Glomerular endothelial cell (primary cell): ENCODE data around the gene NCOA3. TPM values are rescaled to one million over a fixed set of nuclear protein-coding genes. Genes with fewer than 3 reads are reported as not detected.

Experiments used
- DNase-seq: peaks from one replicate; pipeline ENCODE4 v3.0.0-alpha.2; 2011; ENCODE audit warnings: low read depth, low spot score; ENCODE audit errors: extremely low read depth
- total RNA-seq: library from RNA; depleted of rRNA; stranded (reverse); fragments of >200 nt; gene quantifications from 2 replicates; pipeline ENCODE4 v1.2.3, GENCODE V29; 2015

Gene NCOA3
- total RNA-seq, 1 donor from 2014 or later, result 30.2 TPM

GRCh38 chr20:47675190-47676142, 173.8 kb downstream of the NCOA3 start:
- DNase-seq, result no peak

DNA sequence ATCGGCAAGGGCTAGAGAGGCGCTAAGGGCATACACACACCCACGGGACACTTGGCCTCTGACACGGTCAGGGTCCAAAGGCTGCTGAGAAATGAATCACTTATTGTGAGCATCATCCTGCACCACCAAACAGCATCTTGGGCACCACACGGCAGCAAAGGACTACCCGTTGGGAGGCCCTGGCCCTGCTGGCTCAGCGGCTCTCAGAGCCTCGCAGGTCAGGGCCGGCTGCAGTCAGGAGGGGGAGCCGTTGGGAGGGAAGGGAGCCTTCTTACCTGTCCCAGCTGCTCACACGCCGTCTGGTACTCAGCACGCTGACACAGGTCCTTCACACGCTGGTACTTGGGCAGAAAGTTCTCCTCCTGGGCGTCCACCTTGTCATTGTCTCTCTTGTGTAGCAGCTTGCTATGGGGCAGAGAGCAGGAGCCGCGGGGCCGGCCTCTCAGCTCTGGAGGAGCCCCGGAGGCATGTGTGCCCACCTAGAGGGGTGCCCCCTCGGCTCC, 174.6 kb downstream of the NCOA3 start:
- no peak for DNase-seq

DNA sequence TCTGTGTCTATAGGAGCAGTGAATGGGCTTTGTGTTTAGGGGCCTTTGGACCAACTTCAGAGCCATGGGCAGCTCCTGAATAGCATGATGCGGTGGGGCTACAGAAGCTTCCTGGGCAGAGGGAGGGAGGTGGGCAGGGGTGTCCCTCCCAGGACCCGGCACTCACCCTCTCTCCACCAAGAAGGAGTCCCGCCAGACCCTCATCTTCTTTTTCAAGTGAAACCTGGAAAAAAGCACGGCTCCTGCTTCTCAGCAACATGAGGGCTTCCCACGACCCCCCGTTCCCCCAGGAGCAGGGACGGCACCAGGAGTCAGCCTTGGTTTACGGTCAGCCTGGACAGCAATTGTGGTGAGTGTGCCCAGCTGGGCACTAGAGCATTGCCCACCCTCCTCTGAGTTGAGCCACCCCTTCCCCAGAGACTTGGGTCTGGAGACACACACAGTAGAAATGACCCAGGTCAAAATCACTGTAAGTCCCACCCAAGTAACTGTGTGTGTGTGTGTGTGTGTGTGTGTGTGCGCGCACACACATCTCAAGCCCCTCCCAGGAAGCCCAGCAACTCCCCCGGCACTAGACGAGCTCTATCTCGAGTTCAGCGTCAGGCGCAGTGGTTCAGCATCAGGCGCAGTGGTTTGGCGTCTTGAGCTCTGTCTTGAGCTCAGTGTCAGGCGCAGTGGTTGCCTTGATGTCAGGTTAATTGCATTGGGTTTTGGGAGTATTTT, 175.4 kb downstream of the NCOA3 start:
- DNase-seq, result no peak

DNA sequence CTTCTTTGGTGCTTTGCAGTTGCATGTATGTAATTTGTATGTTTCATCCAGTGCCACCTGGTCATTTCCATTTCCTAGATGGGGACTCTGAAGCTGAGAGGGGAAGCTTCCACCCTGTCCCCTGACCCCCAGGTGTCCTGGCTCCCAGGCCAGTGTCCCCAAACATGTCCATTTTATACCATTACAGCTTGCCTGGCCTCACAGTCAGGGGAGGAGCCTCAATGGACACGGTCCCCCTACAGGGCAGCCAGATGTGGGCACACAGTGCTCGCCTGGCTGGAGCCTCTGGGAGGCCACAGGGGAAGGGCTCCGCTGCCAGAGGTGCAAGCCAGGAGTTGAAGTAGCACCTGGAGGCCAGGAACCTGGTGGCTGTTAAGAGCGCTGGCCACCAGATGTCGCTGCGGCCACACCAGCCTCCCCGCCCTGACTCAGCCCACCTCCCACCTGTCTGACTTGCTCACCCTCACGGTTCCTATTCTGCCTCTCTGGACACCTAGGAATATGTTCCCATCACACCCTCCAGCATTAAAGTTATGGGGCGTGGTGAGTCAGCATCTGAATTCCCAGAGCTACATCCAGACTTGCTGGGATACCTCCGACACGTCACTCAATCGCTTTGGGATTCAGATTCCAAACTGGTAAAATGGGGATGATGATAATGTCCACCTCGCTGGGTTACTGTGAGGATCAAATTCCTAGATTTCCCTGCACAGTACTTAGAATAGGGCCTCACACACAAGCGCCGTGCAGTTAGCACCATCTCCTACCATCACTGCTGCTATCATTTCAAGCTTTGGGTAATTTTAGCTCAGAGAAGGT, 176.2 kb downstream of the NCOA3 start:
- no peak for DNase-seq

- DNase-seq, result no peak
Observed at GRCh38 chr20:47678536-47678935, 176.8 kb downstream of the NCOA3 start.

DNA sequence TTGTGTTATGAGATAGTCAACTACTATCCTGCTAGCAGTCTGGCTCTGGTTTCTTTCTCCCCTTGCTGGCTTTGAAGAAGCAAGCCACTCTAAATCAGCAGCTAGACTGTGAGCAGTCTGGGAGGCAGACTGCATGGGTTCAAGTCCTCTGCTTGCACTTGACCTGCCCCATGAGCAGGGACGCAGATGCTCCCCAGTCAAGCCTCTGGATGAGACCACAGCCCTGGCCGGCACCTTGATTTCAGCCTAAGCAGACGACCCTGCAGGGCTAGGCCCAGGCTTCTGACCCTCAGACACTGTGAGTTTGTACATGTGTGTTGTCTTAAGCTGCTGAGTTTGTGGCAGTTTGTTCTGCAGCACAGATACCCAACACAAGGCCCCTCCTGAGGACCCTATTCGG, 177.8 kb downstream of the NCOA3 start:
- no peak for DNase-seq

DNA sequence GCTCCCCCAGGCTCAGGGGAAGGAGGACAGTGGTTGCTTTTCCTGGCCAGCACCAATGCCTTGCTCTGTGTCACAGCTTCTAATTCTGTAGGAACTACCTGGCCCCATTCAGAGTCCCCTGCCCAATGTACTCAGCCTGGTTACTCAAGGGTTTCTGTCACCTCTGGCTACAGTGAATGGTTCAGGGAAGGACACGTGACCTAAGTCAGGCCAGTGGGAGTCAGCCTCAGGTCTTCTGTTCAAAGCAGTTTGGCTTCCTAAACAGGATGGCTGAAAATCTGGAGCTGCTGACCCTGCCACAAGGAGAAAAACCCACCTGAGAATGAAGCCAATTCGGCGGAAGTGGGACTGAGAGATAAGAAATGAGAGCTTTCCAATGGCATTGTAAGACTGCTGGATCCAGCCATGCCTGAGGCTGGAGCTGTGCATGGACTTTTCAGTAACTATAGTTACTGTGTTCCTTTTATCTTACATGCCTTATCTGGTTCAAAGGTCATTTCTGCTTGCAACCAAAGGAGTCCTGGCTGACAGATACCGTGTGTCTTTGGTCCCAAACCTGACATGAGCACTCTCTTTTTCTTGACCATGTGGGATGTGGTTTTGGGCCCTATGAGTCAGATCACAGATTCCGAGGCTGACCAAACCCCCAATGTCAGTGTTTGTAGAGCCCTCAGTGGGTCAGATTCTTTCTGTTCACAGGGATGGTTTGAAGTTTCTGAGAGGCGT, 179.3 kb downstream of the NCOA3 start:
- no peak for DNase-seq

DNA sequence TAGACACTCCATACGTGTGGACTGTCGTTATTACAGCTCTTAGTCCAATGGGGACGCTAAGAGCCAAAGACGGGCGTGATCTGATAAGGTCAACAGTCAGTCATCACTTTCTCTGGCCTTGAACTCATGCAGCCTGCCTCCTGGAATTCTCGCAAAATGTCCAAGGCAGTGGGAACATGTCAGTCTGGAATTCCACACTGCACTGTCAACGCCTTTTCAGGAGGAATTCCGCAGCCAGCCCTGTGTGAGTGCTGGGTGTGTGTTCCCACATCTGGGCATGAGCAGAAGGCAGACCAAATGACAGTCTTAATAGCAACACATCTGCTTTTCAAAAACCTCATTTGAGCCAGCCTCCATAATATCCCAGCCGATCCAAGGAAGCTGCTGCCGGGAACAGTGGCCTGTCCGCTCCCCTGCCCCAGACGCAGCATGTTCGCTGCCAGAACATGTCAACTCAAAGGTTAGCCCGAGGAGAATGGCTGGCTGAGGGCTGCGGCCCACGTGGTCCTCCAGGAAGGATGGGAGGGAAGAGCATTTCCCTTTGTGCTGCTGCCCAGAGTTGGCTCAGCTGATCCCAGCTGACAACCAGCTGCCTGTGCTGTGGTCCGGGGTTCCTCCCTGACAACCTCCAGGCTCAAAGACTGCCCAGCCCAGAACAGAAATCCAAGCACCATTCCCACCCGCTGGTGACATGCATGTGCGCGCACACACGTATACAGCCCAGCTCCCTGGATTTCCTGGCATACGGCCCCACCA, 180.5 kb downstream of the NCOA3 start:
- no peak for DNase-seq

- no peak for DNase-seq
Observed at GRCh38 chr20:47682916-47683315, 181.2 kb downstream of the NCOA3 start.

DNA sequence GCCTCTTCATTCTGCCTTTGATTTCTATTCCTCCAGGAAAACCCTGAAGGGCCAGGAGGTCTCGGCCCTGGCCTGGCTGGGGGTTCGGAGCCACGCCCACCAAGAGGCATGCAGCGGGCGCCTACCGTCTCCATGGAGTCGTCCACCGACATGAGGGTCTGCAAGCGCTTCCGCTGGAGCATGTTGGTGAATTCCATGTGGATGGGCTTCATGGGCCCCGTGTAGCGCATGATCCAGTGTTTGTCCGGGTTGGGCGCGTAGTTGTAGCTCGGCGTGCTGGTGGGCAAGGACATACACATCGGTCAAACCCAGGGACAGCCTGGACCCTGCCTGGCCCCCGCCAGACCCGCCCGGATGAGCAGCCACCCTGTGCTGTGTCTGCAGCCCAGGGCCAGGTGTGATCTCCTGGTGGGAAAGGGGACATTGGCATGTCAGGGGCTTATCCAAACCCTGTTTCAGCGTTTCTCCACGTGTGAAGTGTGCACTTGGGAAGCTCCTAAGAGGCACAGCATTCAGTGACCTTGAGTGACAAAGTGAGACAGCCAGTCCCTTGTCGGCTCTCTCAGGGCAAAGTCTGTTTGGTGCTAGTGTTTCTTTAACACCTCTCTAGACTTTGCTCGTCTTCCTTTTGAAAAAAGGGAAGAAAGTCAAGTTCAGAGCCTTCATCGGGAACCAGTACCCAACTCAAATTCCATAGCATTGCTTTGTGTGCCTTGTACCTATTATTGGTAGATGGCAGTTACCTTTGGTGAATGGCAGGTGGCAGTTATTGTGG, 182.8 kb downstream of the NCOA3 start:
- DNase-seq, result no peak

DNA sequence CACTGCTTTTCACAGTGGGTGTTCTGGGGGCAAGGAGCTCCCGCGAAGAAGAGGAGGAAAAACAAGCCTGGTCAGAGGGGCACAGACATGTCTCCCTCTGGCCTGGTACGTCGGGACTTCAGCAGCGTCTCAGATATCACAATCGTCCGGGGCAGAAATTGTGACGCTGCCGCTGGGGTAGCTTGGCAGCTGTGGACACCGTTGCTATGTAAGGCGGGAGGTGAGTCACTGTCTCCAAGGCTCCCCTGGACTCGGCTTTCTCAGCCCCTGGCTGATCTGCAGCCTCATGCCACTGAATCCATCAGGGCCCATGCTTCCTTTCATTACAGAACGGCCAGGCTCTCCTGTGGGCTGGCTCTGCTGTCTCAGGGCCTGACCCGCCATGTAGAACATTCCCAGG, 184.9 kb downstream of the NCOA3 start:
- no peak for DNase-seq

DNA sequence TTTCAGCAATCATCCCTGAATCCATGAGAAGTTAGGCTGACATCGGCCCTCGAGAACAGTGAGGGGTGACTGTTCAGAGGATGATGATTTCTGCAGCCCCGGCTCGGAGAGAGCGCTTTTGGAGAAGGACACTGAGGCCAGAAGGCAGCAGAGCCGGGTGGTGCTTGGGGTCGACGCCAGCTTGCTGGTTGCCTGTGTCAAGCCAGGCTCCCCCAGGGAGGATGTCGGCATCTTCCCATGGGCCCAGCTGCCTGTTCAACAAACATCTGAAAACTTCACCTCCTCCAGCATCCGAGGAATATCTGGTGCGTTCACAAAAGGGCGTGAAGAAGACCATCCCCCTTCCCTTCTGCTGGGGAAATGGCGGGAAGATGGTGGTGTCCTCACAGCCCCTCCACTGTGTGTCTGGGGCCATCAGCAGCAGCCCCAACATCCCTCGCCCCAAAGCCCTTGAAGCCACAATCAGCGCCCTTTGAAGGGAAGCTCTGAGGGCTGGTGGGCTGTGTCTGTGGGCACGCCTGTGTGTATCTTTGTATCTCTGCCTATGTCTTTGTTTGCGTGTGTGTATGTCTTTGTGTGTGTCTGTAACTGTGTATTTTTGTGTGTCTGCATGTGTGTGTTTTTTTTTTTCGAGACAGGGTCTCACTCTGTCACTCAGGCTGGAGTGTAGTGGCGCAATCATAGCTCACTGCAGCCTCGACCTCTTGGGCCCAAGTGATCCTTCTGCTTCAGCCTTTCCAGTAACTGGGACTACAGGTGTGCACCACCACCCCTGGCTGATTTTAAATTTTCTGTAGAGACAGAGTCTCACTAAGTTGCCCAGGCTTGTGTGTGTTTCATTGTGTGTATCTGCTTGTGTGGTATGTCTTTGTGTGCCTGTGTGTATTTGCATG, 185.7 kb downstream of the NCOA3 start:
- no peak for DNase-seq

DNA sequence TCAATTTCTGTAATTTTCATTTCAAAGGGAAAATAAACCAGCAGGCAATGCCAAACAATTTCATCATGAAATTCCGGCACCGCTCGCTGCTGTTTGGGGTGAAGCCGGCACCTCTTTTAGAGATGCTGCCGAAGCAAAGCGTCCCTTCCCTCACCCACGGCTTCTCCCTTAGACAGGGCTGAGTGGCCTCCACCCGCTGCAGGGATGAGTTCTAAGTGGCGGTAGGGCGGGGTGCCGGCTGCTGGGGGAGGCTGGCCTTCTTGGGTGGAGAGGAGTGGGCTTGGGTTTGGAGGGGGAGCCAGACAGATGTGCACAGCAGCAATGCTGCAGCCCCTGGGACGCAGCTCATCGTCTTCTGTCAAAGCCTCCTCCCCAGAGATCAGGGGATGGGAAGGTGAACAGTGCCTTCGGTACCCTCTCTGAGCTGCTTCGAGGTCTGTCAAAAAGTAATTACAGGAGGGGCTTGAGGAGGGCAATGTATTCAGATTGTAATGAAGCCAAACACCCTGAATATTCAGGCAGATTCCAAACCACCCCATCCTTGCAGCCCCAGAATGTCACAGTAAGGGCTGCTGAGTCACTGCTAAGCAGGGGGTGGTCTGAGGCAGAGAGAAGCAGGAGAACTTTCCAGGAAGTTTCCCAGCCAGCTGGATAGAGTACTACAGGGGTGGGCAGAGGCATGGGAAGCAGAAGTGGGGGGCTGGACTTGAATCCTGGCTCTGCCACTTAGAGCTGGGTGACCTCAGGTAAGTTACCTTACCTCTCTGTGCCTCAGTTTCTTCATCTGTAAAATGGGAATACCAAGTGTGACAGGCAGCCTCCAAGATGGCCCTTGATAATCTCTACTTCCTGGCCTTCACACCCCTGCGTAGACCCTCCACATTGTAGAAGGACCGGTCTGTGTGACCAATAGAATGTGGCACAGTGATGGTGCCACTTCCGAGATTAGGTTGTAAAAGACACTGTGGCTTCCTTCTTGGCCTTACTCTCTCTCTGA, 187.0 kb downstream of the NCOA3 start:
- DNase-seq, result no peak

DNA sequence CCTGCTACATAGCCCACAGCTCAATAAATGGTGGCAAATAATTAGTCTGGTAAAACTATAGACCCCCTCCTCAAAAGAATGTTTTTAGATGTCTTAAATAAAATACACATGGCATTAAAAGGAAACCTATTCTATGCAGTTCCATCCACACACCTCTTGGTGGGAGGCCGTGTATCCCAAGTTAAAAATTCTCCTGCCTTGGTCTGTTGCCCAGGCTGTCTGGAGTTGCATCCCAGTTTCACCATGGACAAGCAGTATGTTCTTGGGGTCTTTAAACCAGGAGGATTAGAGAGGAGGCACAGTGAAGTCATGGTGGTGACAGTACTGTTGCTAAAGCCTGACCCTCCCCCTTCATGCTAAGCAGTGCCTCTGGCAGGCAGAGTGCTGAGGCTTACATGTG, 188.0 kb downstream of the NCOA3 start:
- DNase-seq, result no peak

GRCh38 chr20:47691625-47692024, 189.9 kb downstream of the NCOA3 start:
- DNase-seq, result no peak

DNA sequence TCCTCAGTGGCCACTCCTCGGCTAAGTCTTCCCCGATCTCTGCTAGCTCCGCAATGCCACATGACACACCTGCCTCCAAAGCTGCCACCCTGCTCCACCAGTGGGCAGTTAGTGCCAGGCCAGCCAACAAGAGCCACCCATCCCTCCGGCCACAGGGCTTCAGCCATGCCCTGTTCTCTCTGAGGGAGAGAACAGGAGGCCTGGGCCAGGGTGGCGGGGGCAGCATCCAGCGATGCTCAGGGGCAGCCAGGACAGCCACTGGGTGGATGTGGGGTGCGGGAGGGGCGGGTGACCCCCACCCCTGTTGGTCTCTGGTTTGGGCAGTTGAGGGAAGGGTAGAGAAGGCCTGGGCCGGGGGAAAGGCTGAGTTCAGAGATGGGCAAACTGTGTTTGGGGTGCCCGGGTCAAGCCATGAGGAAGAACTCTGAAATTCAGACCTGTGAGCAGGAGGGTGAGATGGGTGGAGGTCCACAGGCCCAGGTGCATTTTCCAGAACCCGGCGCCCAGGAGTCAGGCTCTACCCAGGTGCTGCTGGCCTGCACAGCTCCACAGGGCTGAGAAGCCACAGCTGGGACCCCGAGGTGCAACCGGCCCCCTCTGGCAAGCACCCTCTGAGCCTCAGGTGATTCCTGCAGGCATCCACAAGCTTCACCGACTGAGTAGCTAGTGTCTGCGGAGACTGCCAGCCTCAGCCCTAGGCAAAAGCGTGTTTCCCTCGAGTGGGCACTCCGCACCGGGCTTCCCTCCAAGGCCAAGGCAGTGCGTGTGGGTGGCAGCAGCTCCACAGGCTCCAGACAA, 192.5 kb downstream of the NCOA3 start:
- no peak for DNase-seq
